HG02885 (cell line): ENCODE results near the gene ATP5F1D.

Source experiments
- ATAC-seq: cut with Tn5 transposase; IDR thresholded peaks from one replicate; pipeline ENCODE4 v1.9.1; 2021; ENCODE audit warnings: mild to moderate bottlenecking; ENCODE audit not compliant: unreplicated experiment, poor library complexity

Gene ATP5F1D

GRCh38 chr19:1290196-1290702, 48.7 kb downstream of the ATP5F1D start:
- no peak for ATAC-seq

GRCh38 chr19:1290703-1291651, 49.4 kb downstream of the ATP5F1D start:
- no peak for ATAC-seq

GRCh38 chr19:1291761-1292418, 50.3 kb downstream of the ATP5F1D start:
- no peak for ATAC-seq

GRCh38 chr19:1292419-1293151, 51.0 kb downstream of the ATP5F1D start:
- ATAC-seq = no peak

GRCh38 chr19:1293782-1294604, 52.4 kb downstream of the ATP5F1D start:
- no peak for ATAC-seq
